ENCODE results near the gene SMCR8.
A peak's percentile ranks its signal among the peaks of the same experiment; 100 is the strongest.

The SMCR8 gene

DNA sequence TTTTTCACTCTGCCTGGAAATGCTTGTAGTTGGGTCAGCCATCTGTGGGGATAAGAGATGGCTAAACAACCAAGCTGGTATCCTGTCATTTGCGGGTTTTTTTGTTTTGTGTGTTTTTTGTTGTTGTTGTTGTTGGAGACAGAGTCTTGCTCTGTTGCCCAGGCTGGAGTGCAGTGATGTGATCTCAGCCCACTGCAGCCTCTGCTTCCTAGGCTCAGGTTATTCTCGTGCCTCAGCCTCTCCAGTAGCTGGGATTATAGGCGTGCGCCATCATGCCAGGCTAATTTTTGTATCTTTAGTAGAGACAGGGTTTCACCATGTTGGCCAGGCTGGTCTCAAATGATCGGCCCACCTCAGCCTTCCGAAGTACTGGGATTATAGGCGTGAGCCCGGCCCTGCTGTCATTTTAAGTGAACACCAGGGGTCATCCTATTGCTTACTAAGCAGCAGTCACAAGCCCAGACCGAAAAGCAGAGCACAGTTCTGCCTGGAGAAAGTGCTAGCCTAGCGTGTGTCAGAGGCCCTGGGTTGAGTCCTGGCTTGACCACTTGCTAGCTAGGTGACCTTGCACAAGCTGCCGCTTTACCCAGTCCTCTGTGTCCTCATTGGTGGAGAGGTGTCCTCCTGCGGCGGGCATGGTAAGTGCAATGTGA, 4.6 kb downstream of the SMCR8 start:
- Histone ChIP-seq H3K27me3 (ENCODE audit: low read depth, low read length) (no peaks in the 10 kb centered on the region), H3K4me1 (ENCODE audit: control insufficient read depth in 1 of 2, insufficient read depth in 2 of 2, low read length in 2 of 2) (peaks cover 26 to 56% of the 10 kb centered on the region in 2 donors), H3K36me3 (ENCODE audit: control insufficient read depth in 1 of 2, insufficient read depth in 2 of 2, low read length in 2 of 2) (peaks cover 38 to 66% of the 10 kb centered on the region in 2 donors), H3K27ac (ENCODE audit: low read length) (no peak overlapping the region), H3K4me3 (ENCODE audit: low read depth in 1 of 2, low read length in 2 of 2) (peak overlapping the region; percentile 21 to 33), H3K9me3 (ENCODE audit: control insufficient read depth in 1 of 2, low read length in 2 of 2) (no peaks in the 10 kb centered on the region)

DNA sequence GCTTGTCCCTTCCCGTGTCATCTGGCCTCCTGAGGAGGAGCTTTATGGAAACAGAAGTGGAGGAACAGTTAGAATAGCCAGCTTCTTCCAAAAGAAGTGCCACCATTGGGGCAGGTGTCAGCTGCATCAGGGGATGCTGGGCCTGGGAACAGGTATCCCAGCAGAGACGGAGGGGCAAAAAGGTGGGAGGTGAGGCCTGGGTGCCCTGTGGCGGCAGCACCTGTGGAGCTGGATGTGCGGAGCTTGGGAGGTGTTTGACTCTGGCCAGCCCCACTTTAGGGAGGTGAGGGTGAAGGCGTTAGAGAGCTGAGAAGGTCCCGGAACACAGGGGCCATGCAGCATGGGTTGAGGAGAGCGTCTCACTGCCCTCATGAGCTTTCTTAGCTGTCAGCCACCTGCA, 5.2 kb downstream of the SMCR8 start:
- Histone ChIP-seq H3K27me3 (ENCODE audit: low read depth, low read length) (no peaks in the 10 kb centered on the region), H3K4me1 (ENCODE audit: control insufficient read depth in 1 of 2, insufficient read depth in 2 of 2, low read length in 2 of 2) (peaks cover 26 to 56% of the 10 kb centered on the region in 2 donors), H3K4me3 (ENCODE audit: low read depth in 1 of 2, low read length in 2 of 2) (peak overlapping the region in 1 of 2 donors; percentile 21), H3K36me3 (ENCODE audit: control insufficient read depth in 1 of 2, insufficient read depth in 2 of 2, low read length in 2 of 2) (peaks cover 44 to 70% of the 10 kb centered on the region in 2 donors), H3K9me3 (ENCODE audit: control insufficient read depth in 1 of 2, low read length in 2 of 2) (no peaks in the 10 kb centered on the region), H3K27ac (ENCODE audit: low read length) (no peak overlapping the region)

DNA sequence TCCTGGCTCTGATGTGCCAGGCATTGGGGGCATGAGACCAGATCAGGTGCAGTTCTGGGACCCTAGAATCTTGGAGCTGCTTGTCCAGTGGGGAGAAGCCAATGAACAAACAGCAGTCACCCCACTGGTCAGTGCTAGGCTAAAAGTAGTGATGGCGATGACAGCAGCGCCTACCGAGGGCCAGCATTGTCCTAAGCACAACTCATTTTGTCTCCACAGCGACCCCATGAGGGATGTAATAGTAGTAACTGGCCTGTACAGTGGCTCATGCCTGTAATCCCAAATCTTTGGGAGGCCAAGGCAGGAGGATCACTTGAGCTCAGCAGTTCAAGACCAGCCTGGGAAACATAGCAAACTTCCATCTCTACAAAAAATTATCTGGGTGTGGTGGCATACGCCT, 6.2 kb downstream of the SMCR8 start:
- Histone ChIP-seq H3K27ac (ENCODE audit: low read length) (no peak overlapping the region), H3K4me1 (ENCODE audit: control insufficient read depth in 1 of 2, insufficient read depth in 2 of 2, low read length in 2 of 2) (peaks cover 21 to 49% of the 10 kb centered on the region in 2 donors), H3K9me3 (ENCODE audit: control insufficient read depth in 1 of 2, low read length in 2 of 2) (no peaks in the 10 kb centered on the region), H3K27me3 (ENCODE audit: low read depth, low read length) (no peaks in the 10 kb centered on the region), H3K36me3 (ENCODE audit: control insufficient read depth in 1 of 2, insufficient read depth in 2 of 2, low read length in 2 of 2) (peaks cover 43 to 70% of the 10 kb centered on the region in 2 donors), H3K4me3 (ENCODE audit: low read depth in 1 of 2, low read length in 2 of 2) (no peak overlapping the region)

DNA sequence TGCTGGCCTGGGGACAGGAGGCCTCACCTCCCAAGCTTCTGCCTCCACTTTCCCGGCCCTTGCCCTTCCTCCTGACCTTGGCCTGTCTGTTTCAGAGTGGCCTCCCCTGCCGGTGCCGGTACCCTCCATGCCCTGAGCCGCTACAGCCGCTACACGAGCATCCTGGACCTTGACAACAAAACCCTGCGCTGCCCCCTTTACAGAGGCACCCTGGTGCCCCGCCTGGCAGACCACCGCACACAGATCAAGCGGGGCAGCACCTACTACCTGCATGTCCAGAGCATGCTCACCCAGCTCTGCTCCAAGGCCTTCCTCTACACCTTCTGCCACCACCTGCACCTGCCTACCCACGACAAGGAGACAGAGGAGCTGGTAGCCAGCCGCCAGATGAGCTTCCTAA, 7.4 kb downstream of the SMCR8 start:
- H3K4me3 ChIP-seq (ENCODE audit: low read depth in 1 of 2, low read length in 2 of 2), result no peak overlapping the region
- H3K4me1 ChIP-seq (ENCODE audit: control insufficient read depth in 1 of 2, insufficient read depth in 2 of 2, low read length in 2 of 2), result peaks cover 12 to 36% of the 10 kb centered on the region in 2 donors
- H3K27me3 ChIP-seq (ENCODE audit: low read depth, low read length), result no peaks in the 10 kb centered on the region
- peaks cover 43 to 77% of the 10 kb centered on the region in 2 donors for H3K36me3 ChIP-seq (ENCODE audit: control insufficient read depth in 1 of 2, insufficient read depth in 2 of 2, low read length in 2 of 2)
- H3K9me3 ChIP-seq (ENCODE audit: control insufficient read depth in 1 of 2, low read length in 2 of 2), result no peaks in the 10 kb centered on the region
- H3K27ac ChIP-seq (ENCODE audit: low read length), result no peak overlapping the region

DNA sequence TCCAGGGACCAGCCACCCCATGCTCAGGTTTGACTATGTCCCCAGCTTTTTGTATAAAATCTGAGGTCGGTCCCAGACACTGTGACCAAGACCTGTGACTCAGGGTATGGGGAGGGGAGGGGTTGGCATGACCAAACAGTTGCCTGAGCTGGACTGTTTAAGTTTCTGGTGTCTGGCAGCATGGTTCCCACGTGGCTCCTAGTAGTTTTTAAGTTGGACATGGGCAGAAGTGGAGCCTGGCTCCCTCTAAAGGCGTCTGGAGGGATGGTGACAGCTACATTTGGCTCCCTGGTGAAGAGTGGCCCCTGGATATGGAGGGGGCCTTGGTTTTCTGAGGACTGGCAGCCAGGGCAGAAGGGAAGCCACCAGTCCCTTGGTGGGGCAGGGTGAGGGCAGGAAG, 7.9 kb downstream of the SMCR8 start:
- Histone ChIP-seq H3K27me3 (ENCODE audit: low read depth, low read length) (no peaks in the 10 kb centered on the region), H3K36me3 (ENCODE audit: control insufficient read depth in 1 of 2, insufficient read depth in 2 of 2, low read length in 2 of 2) (peaks cover 39 to 75% of the 10 kb centered on the region in 2 donors), H3K4me3 (ENCODE audit: low read depth in 1 of 2, low read length in 2 of 2) (no peak overlapping the region), H3K4me1 (ENCODE audit: control insufficient read depth in 1 of 2, insufficient read depth in 2 of 2, low read length in 2 of 2) (peaks cover 7 to 32% of the 10 kb centered on the region in 2 donors), H3K9me3 (ENCODE audit: control insufficient read depth in 1 of 2, low read length in 2 of 2) (no peaks in the 10 kb centered on the region), H3K27ac (ENCODE audit: low read length) (no peak overlapping the region)

DNA sequence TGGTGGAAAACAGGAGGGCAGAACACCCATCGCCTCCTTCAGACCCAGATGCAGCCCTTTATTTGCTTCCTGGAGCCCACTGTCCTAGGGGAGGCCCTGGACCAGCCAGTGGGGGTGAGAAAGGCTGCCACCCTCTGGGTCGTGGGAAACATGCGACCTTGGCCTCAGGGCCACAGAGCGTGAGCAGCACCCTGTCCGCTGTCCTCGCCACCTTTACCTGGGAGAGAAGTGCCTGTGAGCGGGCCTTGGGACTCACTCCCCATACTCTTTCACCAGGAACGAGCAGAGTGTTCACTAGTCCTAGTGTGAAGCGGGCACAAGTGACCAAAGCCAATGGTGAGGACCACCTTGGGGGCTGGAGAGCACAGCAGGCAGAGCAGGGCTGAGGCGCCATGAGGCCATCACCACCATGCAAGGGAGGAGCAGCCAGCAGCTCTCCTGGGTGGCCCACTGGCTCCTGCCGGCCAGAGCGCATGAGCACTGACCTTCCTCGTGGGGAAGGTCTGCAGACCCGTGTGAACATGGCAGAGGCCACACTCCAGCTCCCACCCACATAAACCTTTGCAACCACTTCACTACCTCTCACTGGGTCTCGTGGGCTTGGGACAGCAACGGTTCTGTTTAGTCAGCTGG, 8.5 kb downstream of the SMCR8 start:
- no peaks in the 10 kb centered on the region for H3K27me3 ChIP-seq (ENCODE audit: low read depth, low read length)
- H3K4me1 ChIP-seq (ENCODE audit: control insufficient read depth in 1 of 2, insufficient read depth in 2 of 2, low read length in 2 of 2), result peaks cover 5 to 25% of the 10 kb centered on the region in 2 donors
- H3K27ac ChIP-seq (ENCODE audit: low read length), result no peak overlapping the region
- H3K36me3 ChIP-seq (ENCODE audit: control insufficient read depth in 1 of 2, insufficient read depth in 2 of 2, low read length in 2 of 2), result peaks cover 39 to 78% of the 10 kb centered on the region in 2 donors
- no peak overlapping the region for H3K4me3 ChIP-seq (ENCODE audit: low read depth in 1 of 2, low read length in 2 of 2)
- H3K9me3 ChIP-seq (ENCODE audit: control insufficient read depth in 1 of 2, low read length in 2 of 2), result no peaks in the 10 kb centered on the region

DNA sequence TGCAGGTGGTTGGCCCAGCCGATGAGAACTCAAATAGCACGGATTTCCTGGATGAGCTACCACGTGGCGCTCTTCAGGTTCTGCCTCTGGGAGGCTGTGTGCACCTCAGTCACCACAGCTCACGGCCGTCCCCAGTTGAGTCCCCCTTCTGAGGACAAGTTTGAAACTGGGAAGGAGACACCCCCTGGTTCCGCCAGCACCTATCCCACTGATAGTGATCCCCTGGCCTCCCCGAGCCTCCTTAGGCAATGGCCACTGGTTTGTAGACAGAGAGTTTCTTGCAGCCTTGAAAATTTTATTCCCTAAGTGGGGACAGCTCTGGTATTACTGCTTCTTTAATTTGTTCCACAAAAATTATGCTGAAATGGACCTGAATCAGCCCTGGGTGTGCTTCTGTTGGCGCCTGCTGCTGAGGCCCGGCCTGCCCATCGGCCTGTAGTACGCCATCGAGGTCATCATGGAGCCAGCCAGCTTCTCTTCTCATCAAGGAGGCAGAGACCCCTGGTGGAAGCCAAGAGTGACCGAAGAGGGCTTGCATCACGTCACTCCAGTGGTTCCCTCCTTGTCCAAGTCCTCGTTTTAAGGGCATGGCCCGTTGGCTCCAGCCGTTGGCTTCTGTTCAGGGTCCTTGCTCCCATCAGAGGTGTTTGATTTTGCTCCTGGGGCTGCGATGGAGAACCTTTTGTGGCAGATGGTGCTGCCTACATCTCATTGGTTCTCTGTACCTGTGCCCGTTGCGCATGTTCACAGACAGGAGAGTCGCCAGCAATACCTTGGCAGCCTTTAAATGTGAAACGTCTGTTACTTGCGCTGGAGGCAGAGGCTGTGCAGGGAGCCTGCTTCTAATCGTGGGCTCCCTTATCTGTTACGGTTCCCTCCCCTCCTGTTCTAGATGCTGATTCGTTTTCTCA, 9.3 kb downstream of the SMCR8 start:
- H3K27ac ChIP-seq (ENCODE audit: low read length), result no peak overlapping the region
- H3K4me1 ChIP-seq (ENCODE audit: control insufficient read depth in 1 of 2, insufficient read depth in 2 of 2, low read length in 2 of 2), result peaks cover 3 to 18% of the 10 kb centered on the region in 2 donors
- no peaks in the 10 kb centered on the region for H3K9me3 ChIP-seq (ENCODE audit: control insufficient read depth in 1 of 2, low read length in 2 of 2)
- peaks cover 40 to 78% of the 10 kb centered on the region in 2 donors for H3K36me3 ChIP-seq (ENCODE audit: control insufficient read depth in 1 of 2, insufficient read depth in 2 of 2, low read length in 2 of 2)
- H3K27me3 ChIP-seq (ENCODE audit: low read depth, low read length), result no peaks in the 10 kb centered on the region
- H3K4me3 ChIP-seq (ENCODE audit: low read depth in 1 of 2, low read length in 2 of 2), result no peak overlapping the region

DNA sequence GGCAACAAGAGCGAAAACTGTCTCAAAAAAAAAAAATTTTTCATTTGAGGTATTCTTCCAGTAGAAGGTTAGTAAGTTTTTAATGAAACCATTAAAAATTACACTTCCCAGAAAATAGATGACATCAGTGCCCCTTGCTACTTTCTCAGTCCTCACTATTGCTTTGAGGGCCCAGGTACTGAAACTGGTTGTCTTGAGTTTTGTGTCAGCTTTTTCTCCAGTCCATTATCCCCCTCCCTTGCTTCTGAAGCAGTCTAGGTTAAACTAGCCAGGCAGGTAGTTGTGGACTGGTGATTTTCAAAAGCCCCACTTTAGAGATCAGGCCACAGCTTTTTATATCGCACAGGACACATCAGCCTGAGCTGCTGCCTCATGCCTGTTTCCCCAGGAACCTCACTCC, 10.9 kb downstream of the SMCR8 start:
- Histone ChIP-seq H3K36me3 (ENCODE audit: control insufficient read depth in 1 of 2, insufficient read depth in 2 of 2, low read length in 2 of 2) (peaks cover 45 to 82% of the 10 kb centered on the region in 2 donors), H3K4me1 (ENCODE audit: control insufficient read depth in 1 of 2, insufficient read depth in 2 of 2, low read length in 2 of 2) (peaks cover 0 to 1% of the 10 kb centered on the region in 2 donors), H3K27ac (ENCODE audit: low read length) (no peak overlapping the region)

DNA sequence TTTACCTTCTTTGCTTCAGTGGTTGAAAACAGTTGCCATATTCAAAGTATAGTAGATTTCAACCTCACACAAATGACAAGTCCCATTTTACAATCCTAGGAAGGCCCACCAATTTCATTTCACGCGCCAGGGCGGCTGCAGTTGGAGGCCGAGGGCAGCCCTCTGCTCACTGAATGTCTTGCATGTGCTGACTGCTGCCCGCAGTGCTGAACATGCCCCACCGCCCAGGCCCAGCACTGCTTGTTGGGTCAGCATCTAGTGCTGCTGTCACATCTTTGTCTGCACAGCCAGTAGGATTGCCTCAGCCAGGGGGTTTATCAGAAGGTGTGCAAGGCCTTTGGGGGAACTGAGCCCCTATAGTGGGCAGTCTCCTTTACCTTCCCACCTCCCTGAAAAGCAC, 11.5 kb downstream of the SMCR8 start:
- H3K27ac ChIP-seq (ENCODE audit: low read length), result no peak overlapping the region

More for the DNA sequence above, 10.9 kb downstream of the SMCR8 start:
- H3K9me3 ChIP-seq (ENCODE audit: control insufficient read depth in 1 of 2, low read length in 2 of 2), result no peaks in the 10 kb centered on the region
- no peaks in the 10 kb centered on the region for H3K27me3 ChIP-seq (ENCODE audit: low read depth, low read length)
- H3K4me3 ChIP-seq (ENCODE audit: low read depth in 1 of 2, low read length in 2 of 2), result no peak overlapping the region

DNA sequence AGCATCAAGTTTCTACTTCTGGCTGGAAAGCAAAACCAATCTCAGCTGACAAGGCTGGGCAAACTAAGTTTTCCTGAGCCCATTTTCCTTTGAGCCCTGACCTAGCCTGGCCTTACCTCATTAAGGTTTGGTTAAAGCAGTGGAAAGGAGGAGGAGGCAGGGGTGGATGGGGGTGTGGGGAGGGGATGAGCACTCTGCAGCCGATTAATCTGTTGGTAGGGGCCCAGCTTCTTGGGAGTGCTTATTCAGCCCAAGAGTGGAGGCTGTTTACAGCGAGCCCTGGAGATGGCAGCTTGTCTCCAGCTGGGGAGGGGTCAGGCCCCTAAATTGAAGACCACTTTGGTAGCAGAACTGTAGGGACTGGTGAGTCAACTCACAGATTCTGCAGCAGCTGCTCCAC, 12.0 kb downstream of the SMCR8 start:
- Histone ChIP-seq H3K4me3 (ENCODE audit: low read depth in 1 of 2, low read length in 2 of 2) (no peak overlapping the region), H3K27ac (ENCODE audit: low read length) (no peak overlapping the region), H3K27me3 (ENCODE audit: low read depth, low read length) (no peaks in the 10 kb centered on the region), H3K36me3 (ENCODE audit: control insufficient read depth in 1 of 2, insufficient read depth in 2 of 2, low read length in 2 of 2) (peaks cover 45 to 88% of the 10 kb centered on the region in 2 donors), H3K4me1 (ENCODE audit: control insufficient read depth in 1 of 2, insufficient read depth in 2 of 2, low read length in 2 of 2) (no peaks in the 10 kb centered on the region), H3K9me3 (ENCODE audit: control insufficient read depth in 1 of 2, low read length in 2 of 2) (no peaks in the 10 kb centered on the region)

More for the DNA sequence above, 11.5 kb downstream of the SMCR8 start:
- Histone ChIP-seq H3K27me3 (ENCODE audit: low read depth, low read length) (no peaks in the 10 kb centered on the region), H3K4me1 (ENCODE audit: control insufficient read depth in 1 of 2, insufficient read depth in 2 of 2, low read length in 2 of 2) (no peaks in the 10 kb centered on the region), H3K9me3 (ENCODE audit: control insufficient read depth in 1 of 2, low read length in 2 of 2) (no peaks in the 10 kb centered on the region), H3K4me3 (ENCODE audit: low read depth in 1 of 2, low read length in 2 of 2) (no peak overlapping the region), H3K36me3 (ENCODE audit: control insufficient read depth in 1 of 2, insufficient read depth in 2 of 2, low read length in 2 of 2) (peaks cover 45 to 83% of the 10 kb centered on the region in 2 donors)

DNA sequence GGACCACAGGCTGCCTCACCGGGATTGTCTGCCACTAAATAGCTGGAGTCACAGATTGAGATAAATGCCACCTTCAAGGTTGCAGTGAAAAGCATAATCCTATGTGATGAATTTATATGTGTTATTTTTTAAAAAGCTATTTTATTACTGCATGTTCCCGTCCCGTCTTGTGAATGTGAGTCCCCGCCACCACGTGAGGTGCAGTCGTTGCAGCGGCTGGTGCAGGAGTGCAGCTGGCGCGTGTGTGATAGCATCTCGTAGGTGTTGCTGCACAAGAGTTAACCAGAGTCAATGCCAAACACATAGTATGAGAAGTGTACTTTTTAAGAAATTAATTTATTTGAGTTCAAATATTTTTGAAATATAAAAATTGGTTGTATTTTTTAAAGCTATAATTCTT, 12.5 kb downstream of the SMCR8 start:
- Histone ChIP-seq H3K4me3 (ENCODE audit: low read depth in 1 of 2, low read length in 2 of 2) (no peak overlapping the region), H3K9me3 (ENCODE audit: control insufficient read depth in 1 of 2, low read length in 2 of 2) (no peaks in the 10 kb centered on the region), H3K27ac (ENCODE audit: low read length) (no peak overlapping the region), H3K27me3 (ENCODE audit: low read depth, low read length) (no peaks in the 10 kb centered on the region), H3K4me1 (ENCODE audit: control insufficient read depth in 1 of 2, insufficient read depth in 2 of 2, low read length in 2 of 2) (no peaks in the 10 kb centered on the region), H3K36me3 (ENCODE audit: control insufficient read depth in 1 of 2, insufficient read depth in 2 of 2, low read length in 2 of 2) (peaks cover 47 to 89% of the 10 kb centered on the region in 2 donors)

All from muscle layer of duodenum (tissue), 2 donors.